ENCODE results near the gene SIMC1. TPM values are rescaled to one million over a fixed set of nuclear protein-coding genes. Genes with fewer than 3 reads are reported as not detected.
"Not testable (repeated sequence)": the region's sequence is repeated elsewhere in the genome, so short reads cannot be mapped to it uniquely, and the experiment has no call there.

The SIMC1 gene
- total RNA-seq, 4 donors from 2014 or later: 9.0 to 20.2 (median 13.1) TPM

- H3K4me1 ChIP-seq; H3K4me3 ChIP-seq (replicated peaks in 1 of 3); H3K9me3 ChIP-seq; intact Hi-C loops (cut with DNase I); H3K27me3 ChIP-seq; H3K27ac ChIP-seq; H3K36me3 ChIP-seq: not testable (repeated sequence)
- 0 to 29% methylated on average over 1 of the region's 1 CpG for WGBS, 2 donors
- peak in 4 of 6 experiments; percentile 15 to 35 (median 33) for TF ChIP-seq CTCF (IDR thresholded peaks at IDR 0.05)
- peak in 1 of 2 donors; percentile 7 for DNase-seq
Measured at GRCh38 chr5:176235155-176235554, 3.1 kb upstream of the SIMC1 start.

- H3K4me1 ChIP-seq; H3K36me3 ChIP-seq; H3K9me3 ChIP-seq; DNase-seq; intact Hi-C loops (cut with DNase I); H3K27me3 ChIP-seq; H3K27ac ChIP-seq: not testable (repeated sequence)
- WGBS, 2 donors: no CpG with 5 or more reads among the region's 59 CpGs
- H3K4me3 ChIP-seq (replicated peaks in 1 of 3): peak overlapping the region in 1 of 3 donors; percentile 36
Measured at GRCh38 chr5:176238645-176239283, 540 bp downstream of the SIMC1 start.

- H3K9me3 ChIP-seq; H3K4me3 ChIP-seq (replicated peaks in 1 of 3); H3K27me3 ChIP-seq; H3K36me3 ChIP-seq; H3K4me1 ChIP-seq; DNase-seq; intact Hi-C loops (cut with DNase I); H3K27ac ChIP-seq: not testable (repeated sequence)
- WGBS, 2 donors: no CpG with 5 or more reads among the region's 10 CpGs
Measured at GRCh38 chr5:176239304-176239703, 1.1 kb downstream of the SIMC1 start.

- 100% methylated on average over 1 of the region's 2 CpGs for WGBS, 2 donors
- H3K27me3 ChIP-seq; DNase-seq; H3K27ac ChIP-seq; intact Hi-C loops (cut with DNase I); H3K4me1 ChIP-seq; H3K36me3 ChIP-seq; H3K9me3 ChIP-seq; H3K4me3 ChIP-seq (replicated peaks in 1 of 3): not testable (repeated sequence)
Measured at GRCh38 chr5:176244318-176244717, 6.1 kb downstream of the SIMC1 start.

- H3K36me3 ChIP-seq; H3K4me1 ChIP-seq; intact Hi-C loops (cut with DNase I); H3K9me3 ChIP-seq; H3K4me3 ChIP-seq (replicated peaks in 1 of 3); H3K27ac ChIP-seq; H3K27me3 ChIP-seq; DNase-seq: not testable (repeated sequence)
- 85 to 92% methylated on average over 6 of the region's 6 CpGs for WGBS, 2 donors
Measured at GRCh38 chr5:176245074-176245473, 6.8 kb downstream of the SIMC1 start.

GRCh38 chr5:176245489-176245888 lies 7.3 kb downstream of the SIMC1 start:
- H3K9me3 ChIP-seq; H3K27ac ChIP-seq; H3K4me3 ChIP-seq (replicated peaks in 1 of 3); H3K27me3 ChIP-seq; intact Hi-C loops (cut with DNase I); H3K4me1 ChIP-seq; DNase-seq; H3K36me3 ChIP-seq: not testable (repeated sequence)
- WGBS, 2 donors: 86 to 94% methylated on average over 5 of the region's 5 CpGs

GRCh38 chr5:176250691-176251090 lies 12.5 kb downstream of the SIMC1 start:
- H3K27me3 ChIP-seq; H3K4me1 ChIP-seq; H3K9me3 ChIP-seq; H3K27ac ChIP-seq; H3K36me3 ChIP-seq; H3K4me3 ChIP-seq (replicated peaks in 1 of 3); intact Hi-C loops (cut with DNase I); DNase-seq: not testable (repeated sequence)
- 98 to 99% methylated on average over 2 of the region's 2 CpGs for WGBS, 2 donors

GRCh38 chr5:176252171-176252570 lies 13.9 kb downstream of the SIMC1 start:
- WGBS, 2 donors: 80% methylated on average over 1 of the region's 36 CpGs; no CpG with 5 or more reads in 1 of the 2 donors
- DNase-seq; H3K27me3 ChIP-seq; H3K4me3 ChIP-seq (replicated peaks in 1 of 3); intact Hi-C loops (cut with DNase I); H3K36me3 ChIP-seq; H3K9me3 ChIP-seq; H3K27ac ChIP-seq; H3K4me1 ChIP-seq: not testable (repeated sequence)

- H3K27me3 ChIP-seq; H3K4me3 ChIP-seq (replicated peaks in 1 of 3); DNase-seq; H3K4me1 ChIP-seq; H3K27ac ChIP-seq; intact Hi-C loops (cut with DNase I); H3K36me3 ChIP-seq; H3K9me3 ChIP-seq: not testable (repeated sequence)
- 95% methylated on average over 8 of the region's 8 CpGs for WGBS, 2 donors
Measured at GRCh38 chr5:176253370-176254065, 15.3 kb downstream of the SIMC1 start.

GRCh38 chr5:176254066-176254393 lies 15.8 kb downstream of the SIMC1 start:
- H3K36me3 ChIP-seq; H3K4me1 ChIP-seq; H3K27me3 ChIP-seq; intact Hi-C loops (cut with DNase I); H3K4me3 ChIP-seq (replicated peaks in 1 of 3); H3K9me3 ChIP-seq; DNase-seq; H3K27ac ChIP-seq: not testable (repeated sequence)
- WGBS, 2 donors: 27% methylated on average over 2 of the region's 2 CpGs; no CpG with 5 or more reads in 1 of the 2 donors

- H3K4me3 ChIP-seq (replicated peaks in 1 of 3); H3K9me3 ChIP-seq; H3K27me3 ChIP-seq; H3K27ac ChIP-seq; H3K36me3 ChIP-seq; H3K4me1 ChIP-seq; intact Hi-C loops (cut with DNase I); DNase-seq: not testable (repeated sequence)
- 97 to 98% methylated on average over 5 of the region's 5 CpGs for WGBS, 2 donors
Measured at GRCh38 chr5:176257871-176258505, 19.8 kb downstream of the SIMC1 start.

- H3K4me3 ChIP-seq (replicated peaks in 1 of 3); intact Hi-C loops (cut with DNase I); DNase-seq; H3K4me1 ChIP-seq; H3K9me3 ChIP-seq; H3K27me3 ChIP-seq; H3K36me3 ChIP-seq; H3K27ac ChIP-seq: not testable (repeated sequence)
- WGBS, 2 donors: 94 to 96% methylated on average over 5 of the region's 5 CpGs
Measured at GRCh38 chr5:176260682-176261081, 22.5 kb downstream of the SIMC1 start.
